Liver (tissue), 9 donors: ENCODE measurements around the gene FAM118A. TPM values are rescaled to one million over a fixed set of nuclear protein-coding genes. Genes with fewer than 3 reads are reported as not detected.

Source experiments
- DNase-seq: peaks from one replicate; pipeline ENCODE4 v3.0.0-alpha.2; 2017; ENCODE audit warnings: low spot score
- H3K27ac ChIP-seq, 2 donors: one replicate each; pipeline ENCODE4 v1.7.0; 2013; ENCODE audit warnings: inconsistent platforms in 2 of 2, low read length in 2 of 2, control low read depth in 1 of 2, low read depth in 1 of 2, mild to moderate bottlenecking in 1 of 2
- H3K27me3 ChIP-seq, 4 donors: one replicate each; pipeline versions ENCODE4 v1.6.1 to v1.7.0; 2013; ENCODE audit warnings: low read length in 3 of 4, inconsistent platforms in 1 of 4, mild to moderate bottlenecking in 1 of 4, moderate library complexity in 1 of 4; ENCODE audit not compliant: control insufficient read depth in 4 of 4, insufficient read depth in 4 of 4
- H3K36me3 ChIP-seq, 4 donors: one replicate each; pipeline versions ENCODE4 v1.6.1 to v1.7.0; 2013; ENCODE audit warnings: low read length in 3 of 4, mild to moderate bottlenecking in 3 of 4, low read depth in 1 of 4, moderate library complexity in 1 of 4; ENCODE audit not compliant: control insufficient read depth in 4 of 4, insufficient read depth in 3 of 4
- H3K4me1 ChIP-seq, 4 donors: one replicate each; pipeline versions ENCODE4 v1.6.1 to v1.7.0; 2013; ENCODE audit warnings: low read length in 3 of 4, mild to moderate bottlenecking in 3 of 4, moderate library complexity in 1 of 4; ENCODE audit not compliant: control insufficient read depth in 4 of 4, insufficient read depth in 4 of 4
- H3K4me3 ChIP-seq, 3 donors: one replicate each; pipeline versions ENCODE4 v1.6.1 to v1.7.0; 2013; ENCODE audit warnings: low read length in 3 of 3, control low read depth in 1 of 3, low read depth in 1 of 3, mild to moderate bottlenecking in 1 of 3
- H3K9ac ChIP-seq, 2 donors: one replicate each; pipeline ENCODE4 v1.7.0; 2013; ENCODE audit warnings: low read length in 2 of 2, mild to moderate bottlenecking in 2 of 2, moderate library complexity in 2 of 2, control low read depth in 1 of 2, low read depth in 1 of 2
- H3K9me3 ChIP-seq, 4 donors: one replicate each; pipeline versions ENCODE4 v1.6.1 to v1.7.0; 2013; ENCODE audit warnings: low read length in 3 of 4; ENCODE audit not compliant: control insufficient read depth in 4 of 4
- EGR1 ChIP-seq, 2 donors: IDR thresholded peaks; 2 replicates each; pipeline ENCODE4 v1.6.1; 2016 to 2018; ENCODE audit warnings: antibody characterized with exemption in 2 of 2, low read depth in 2 of 2
- FOXA1 ChIP-seq: IDR thresholded peaks from 2 replicates; pipeline ENCODE4 v1.6.1; 2016; ENCODE audit warnings: antibody characterized with exemption
- GABPA ChIP-seq, 2 donors: IDR thresholded peaks in 1 of 2; conservative IDR thresholded peaks in 1 of 2; 2 replicates each; pipeline ENCODE4 v1.6.1; 2016; ENCODE audit warnings: antibody characterized with exemption in 2 of 2, mild to moderate bottlenecking in 1 of 2, moderate library complexity in 1 of 2
- HNF4A ChIP-seq, 2 donors: conservative IDR thresholded peaks; 2 replicates each; pipeline ENCODE4 v1.6.1; 2016; ENCODE audit warnings: antibody characterized with exemption in 2 of 2, mild to moderate bottlenecking in 2 of 2
- NR2F2 ChIP-seq: IDR thresholded peaks from 2 replicates; pipeline ENCODE4 v1.6.1; 2016; ENCODE audit warnings: antibody characterized with exemption
- RAD21 ChIP-seq, 2 donors: IDR thresholded peaks; 2 replicates each; pipeline ENCODE4 v1.6.1; 2016; ENCODE audit warnings: antibody characterized with exemption in 2 of 2, mild to moderate bottlenecking in 2 of 2
- RXRA ChIP-seq, 2 donors: IDR thresholded peaks; 2 replicates each; pipeline ENCODE4 v1.6.1; 2017 to 2018; ENCODE audit warnings: antibody characterized with exemption in 2 of 2, mild to moderate bottlenecking in 1 of 2
- SP1 ChIP-seq: IDR thresholded peaks from 2 replicates; pipeline ENCODE4 v1.6.1; 2018; ENCODE audit warnings: antibody characterized with exemption, mild to moderate bottlenecking
- TAF1 ChIP-seq: conservative IDR thresholded peaks from 2 replicates; pipeline ENCODE4 v1.6.1; 2016; ENCODE audit warnings: antibody characterized with exemption, mild to moderate bottlenecking
- YY1 ChIP-seq: IDR thresholded peaks from 2 replicates; pipeline ENCODE4 v1.6.1; 2016; ENCODE audit warnings: antibody characterized with exemption, mild to moderate bottlenecking
- WGBS: extraction: QIAGEN DNeasy Blood & Tissue Kit; methylation state at CpG from one replicate; pipeline ENCODE4 v1.1.7; 2013; 5-methylcytosine and 5-hydroxymethylcytosine counted together
- polyA plus RNA-seq, 2 donors: library from polyadenylated mRNA; stranded (reverse) in 1 of 2; unstranded in 1 of 2; fragments of 200-250 nt in 1 of 2; fragments of >200 nt in 1 of 2; fragmentation: Nextera tagmentation in 1 of 2; extraction: Ambion mirVana in 1 of 2; gene quantifications; one replicate each; pipeline versions ENCODE4 v1.2.1 to v1.2.3, GENCODE V29; 2013 to 2015
- total RNA-seq, 2 donors: library from RNA; depleted of rRNA; stranded (reverse); fragments of >200 nt; gene quantifications; one replicate each; pipeline ENCODE4 v1.2.3, GENCODE V29; 2014
- TF ChIP-seq, protein P1 (sequence below): IDR thresholded peaks from 2 replicates; pipeline ENCODE4 v1.6.1; 2016; ENCODE audit warnings: antibody characterized with exemption
- TF ChIP-seq, protein P2 (sequence below): fragments of 150-350 bp; IDR thresholded peaks from 2 replicates; pipeline ENCODE4 v1.5.1; 2017; ENCODE audit warnings: improper control_type of control experiment, low read depth, low read length; ENCODE audit not compliant: missing input control
- TF ChIP-seq, protein P3 (sequence below): IDR thresholded peaks from 2 replicates; pipeline ENCODE4 v1.6.1; 2016; ENCODE audit warnings: antibody characterized with exemption
- TF ChIP-seq, protein P4 (sequence below): IDR thresholded peaks from 2 replicates; pipeline ENCODE4 v1.6.1; 2016; ENCODE audit warnings: antibody characterized with exemption
- donor health status: healthy.
- donor health status: healthy.
- donor health status: healthy.
- donor health status: healthy.
- donor health status: healthy.

FAM118A gene
- total and polyA plus RNA-seq, 4 donors: 4.7 to 36.0 (median 5.6) TPM

DNA sequence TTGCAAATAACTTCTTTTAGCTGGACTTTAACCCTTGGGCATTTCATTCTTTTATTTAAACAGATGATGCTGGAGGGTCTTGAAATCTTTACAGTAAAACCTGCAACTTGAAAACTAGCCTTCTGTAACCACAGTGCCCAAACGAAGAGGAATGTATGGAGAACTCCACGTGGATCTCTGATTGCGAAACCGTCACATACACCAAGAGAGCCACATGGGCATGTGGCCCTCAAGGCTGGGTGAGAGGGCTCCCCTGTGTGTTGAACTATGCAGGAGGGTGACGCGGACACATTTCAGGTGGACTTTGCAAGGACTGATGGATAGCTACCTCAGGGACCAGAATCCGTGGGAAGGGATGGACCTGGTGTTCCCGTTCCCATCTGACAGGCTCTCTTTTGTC, 30.6 kb downstream of the FAM118A start:
- H3K36me3 ChIP-seq: peaks cover 0 to 14% (median 4%) of the 10 kb centered on the region in 4 donors
- H3K27me3 ChIP-seq: no peaks in the 10 kb centered on the region
- TF ChIP-seq TAF1 (no peak), FOXA1 (no peak), EGR1 (IDR thresholded peaks at IDR 0.05; ENCODE audit: low read depth in 2 of 2) (no peak), RXRA (IDR thresholded peaks at IDR 0.05) (no peak), GABPA (IDR thresholded peaks at IDR 0.05 in 1 of 2, conservative IDR thresholded peaks at IDR 0.05 in 1 of 2) (no peak), SP1 (no peak), HNF4A (conservative IDR thresholded peaks at IDR 0.05) (no peak), YY1 (no peak)
- TF ChIP-seq, protein P1, sequence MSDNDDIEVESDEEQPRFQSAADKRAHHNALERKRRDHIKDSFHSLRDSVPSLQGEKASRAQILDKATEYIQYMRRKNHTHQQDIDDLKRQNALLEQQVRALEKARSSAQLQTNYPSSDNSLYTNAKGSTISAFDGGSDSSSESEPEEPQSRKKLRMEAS: no peak
- TF ChIP-seq, protein P2, sequence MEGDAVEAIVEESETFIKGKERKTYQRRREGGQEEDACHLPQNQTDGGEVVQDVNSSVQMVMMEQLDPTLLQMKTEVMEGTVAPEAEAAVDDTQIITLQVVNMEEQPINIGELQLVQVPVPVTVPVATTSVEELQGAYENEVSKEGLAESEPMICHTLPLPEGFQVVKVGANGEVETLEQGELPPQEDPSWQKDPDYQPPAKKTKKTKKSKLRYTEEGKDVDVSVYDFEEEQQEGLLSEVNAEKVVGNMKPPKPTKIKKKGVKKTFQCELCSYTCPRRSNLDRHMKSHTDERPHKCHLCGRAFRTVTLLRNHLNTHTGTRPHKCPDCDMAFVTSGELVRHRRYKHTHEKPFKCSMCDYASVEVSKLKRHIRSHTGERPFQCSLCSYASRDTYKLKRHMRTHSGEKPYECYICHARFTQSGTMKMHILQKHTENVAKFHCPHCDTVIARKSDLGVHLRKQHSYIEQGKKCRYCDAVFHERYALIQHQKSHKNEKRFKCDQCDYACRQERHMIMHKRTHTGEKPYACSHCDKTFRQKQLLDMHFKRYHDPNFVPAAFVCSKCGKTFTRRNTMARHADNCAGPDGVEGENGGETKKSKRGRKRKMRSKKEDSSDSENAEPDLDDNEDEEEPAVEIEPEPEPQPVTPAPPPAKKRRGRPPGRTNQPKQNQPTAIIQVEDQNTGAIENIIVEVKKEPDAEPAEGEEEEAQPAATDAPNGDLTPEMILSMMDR: no peak
- TF ChIP-seq, protein P3, sequence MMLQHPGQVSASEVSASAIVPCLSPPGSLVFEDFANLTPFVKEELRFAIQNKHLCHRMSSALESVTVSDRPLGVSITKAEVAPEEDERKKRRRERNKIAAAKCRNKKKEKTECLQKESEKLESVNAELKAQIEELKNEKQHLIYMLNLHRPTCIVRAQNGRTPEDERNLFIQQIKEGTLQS: no peak
- TF ChIP-seq, protein P4, sequence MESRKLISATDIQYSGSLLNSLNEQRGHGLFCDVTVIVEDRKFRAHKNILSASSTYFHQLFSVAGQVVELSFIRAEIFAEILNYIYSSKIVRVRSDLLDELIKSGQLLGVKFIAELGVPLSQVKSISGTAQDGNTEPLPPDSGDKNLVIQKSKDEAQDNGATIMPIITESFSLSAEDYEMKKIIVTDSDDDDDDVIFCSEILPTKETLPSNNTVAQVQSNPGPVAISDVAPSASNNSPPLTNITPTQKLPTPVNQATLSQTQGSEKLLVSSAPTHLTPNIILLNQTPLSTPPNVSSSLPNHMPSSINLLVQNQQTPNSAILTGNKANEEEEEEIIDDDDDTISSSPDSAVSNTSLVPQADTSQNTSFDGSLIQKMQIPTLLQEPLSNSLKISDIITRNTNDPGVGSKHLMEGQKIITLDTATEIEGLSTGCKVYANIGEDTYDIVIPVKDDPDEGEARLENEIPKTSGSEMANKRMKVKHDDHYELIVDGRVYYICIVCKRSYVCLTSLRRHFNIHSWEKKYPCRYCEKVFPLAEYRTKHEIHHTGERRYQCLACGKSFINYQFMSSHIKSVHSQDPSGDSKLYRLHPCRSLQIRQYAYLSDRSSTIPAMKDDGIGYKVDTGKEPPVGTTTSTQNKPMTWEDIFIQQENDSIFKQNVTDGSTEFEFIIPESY: no peak
- no peak overlapping the region for H3K27ac ChIP-seq
- DNase-seq: no peak
- peaks cover 5 to 24% (median 23%) of the 10 kb centered on the region in 4 donors for H3K4me1 ChIP-seq
- H3K9me3 ChIP-seq: no peaks in the 10 kb centered on the region
- H3K9ac ChIP-seq: no peak overlapping the region
- WGBS: 83% methylated on average over 8 of the region's 8 CpGs
- no peak overlapping the region for H3K4me3 ChIP-seq

DNA sequence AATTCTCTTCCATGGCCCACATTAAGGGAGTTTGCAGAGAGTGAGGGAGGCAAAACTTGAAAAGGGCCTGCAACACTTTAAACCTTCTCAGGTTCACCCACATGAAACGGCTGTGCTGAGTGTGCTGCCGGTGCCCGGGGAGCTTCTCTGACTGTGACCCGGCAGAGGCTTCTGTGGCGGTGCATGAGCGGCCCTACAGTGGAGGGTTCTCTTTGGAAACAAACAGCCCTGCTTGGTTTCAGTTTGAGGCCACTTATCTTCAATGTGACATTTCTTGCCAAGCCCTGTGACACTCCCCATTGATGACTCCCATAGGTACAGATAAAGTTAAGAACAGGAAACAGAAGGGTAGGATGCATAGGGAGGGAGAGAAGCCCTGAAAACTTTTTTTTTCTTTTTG, 31.8 kb downstream of the FAM118A start:
- Histone ChIP-seq H3K9ac (no peak overlapping the region), H3K27ac (no peak overlapping the region), H3K4me1 (peaks cover 2 to 12% (median 11%) of the 10 kb centered on the region in 4 donors), H3K4me3 (no peak overlapping the region), H3K36me3 (peaks cover 0 to 18% (median 4%) of the 10 kb centered on the region in 4 donors), H3K9me3 (no peaks in the 10 kb centered on the region), H3K27me3 (no peaks in the 10 kb centered on the region)
- peak; percentile 45 for DNase-seq
- TF ChIP-seq HNF4A (conservative IDR thresholded peaks at IDR 0.05) (no peak), GABPA (IDR thresholded peaks at IDR 0.05 in 1 of 2, conservative IDR thresholded peaks at IDR 0.05 in 1 of 2) (no peak), EGR1 (IDR thresholded peaks at IDR 0.05; ENCODE audit: low read depth in 2 of 2) (no peak), SP1 (no peak), RAD21 (IDR thresholded peaks at IDR 0.05) (no peak)
- 69% methylated on average over 6 of the region's 6 CpGs for WGBS

DNA sequence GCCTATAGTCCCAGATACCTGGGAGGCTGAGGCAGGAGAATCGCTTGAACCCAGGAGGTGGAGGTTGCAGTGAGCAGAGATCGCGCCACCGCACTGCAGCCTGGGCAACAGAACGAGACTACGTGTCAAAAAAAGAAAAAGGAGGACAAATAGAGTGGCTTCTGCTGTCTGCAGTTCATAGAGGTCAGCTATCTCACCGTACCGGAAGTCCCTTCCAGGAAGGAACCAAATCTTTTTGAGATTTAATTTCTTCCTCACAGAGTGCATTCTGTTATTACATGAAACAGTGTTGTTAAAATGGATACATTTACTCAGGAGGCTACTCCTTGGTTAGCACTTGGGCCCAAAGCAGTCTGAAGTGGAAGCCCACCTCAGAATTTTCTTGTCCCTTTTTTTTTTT, 33.4 kb downstream of the FAM118A start:
- H3K36me3 ChIP-seq: peaks cover 0 to 19% (median 4%) of the 10 kb centered on the region in 4 donors
- WGBS: 83% methylated on average over 8 of the region's 8 CpGs

More for the DNA sequence above, 33.4 kb downstream of the FAM118A start:
- Histone ChIP-seq H3K9me3 (no peaks in the 10 kb centered on the region), H3K9ac (no peak overlapping the region), H3K27me3 (no peaks in the 10 kb centered on the region), H3K4me1 (no peaks in the 10 kb centered on the region), H3K27ac (no peak overlapping the region), H3K4me3 (no peak overlapping the region)
- TF ChIP-seq NR2F2 (peak; percentile 77), EGR1 (IDR thresholded peaks at IDR 0.05; ENCODE audit: low read depth in 2 of 2) (no peak)
- DNase-seq: no peak
